Measurements from ENCODE around the gene DIP2B. TPM values are rescaled to one million over a fixed set of nuclear protein-coding genes. Genes with fewer than 3 reads are reported as not detected.

Gene DIP2B
- polyA plus RNA-seq, 3 donors: 3.5 to 12.3 (median 6.5) TPM

DNA sequence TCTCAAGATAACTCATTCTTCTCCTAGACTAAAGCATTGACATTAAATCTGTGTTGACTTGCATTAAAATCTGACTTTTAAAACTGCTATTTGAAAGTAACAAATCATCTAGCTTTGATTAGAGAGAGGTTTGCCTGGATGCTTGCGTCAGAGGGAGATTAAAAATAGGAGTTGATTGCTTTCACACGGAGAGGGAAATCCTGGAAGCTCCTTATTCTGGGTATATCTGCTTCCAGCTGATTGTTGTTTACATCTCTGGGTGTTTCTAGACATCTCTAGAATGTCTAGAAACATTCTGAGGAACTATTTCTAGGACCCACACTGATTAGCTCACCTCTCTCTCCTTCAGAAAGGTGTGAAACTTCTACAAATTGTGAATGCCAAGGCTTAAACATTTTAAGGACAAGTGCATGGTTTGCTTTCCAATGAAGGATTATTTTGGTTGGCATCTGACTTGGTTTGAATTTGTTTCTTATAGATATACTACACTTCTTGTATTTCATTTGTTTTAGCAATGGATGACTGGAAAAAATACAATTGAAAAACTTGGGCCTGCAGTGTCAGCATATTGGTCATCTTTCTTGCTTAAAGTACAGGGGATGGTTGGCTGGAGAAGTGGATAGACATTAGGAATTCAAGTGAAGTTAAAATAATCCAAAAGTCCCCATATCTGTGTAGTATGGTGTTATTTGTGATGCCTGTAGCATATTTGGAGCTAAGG lies 2.1 kb downstream of the DIP2B start:
- Mint-ChIP-seq H3K36me3 (no peaks in the 10 kb centered on the region), H3K4me3 (peak overlapping the region; percentile 46 to 91), H3K27me3 (ENCODE audit: low read depth in 3 of 3) (no peaks in the 10 kb centered on the region), H3K9me3 (peaks cover 0 to 1% (median 0%) of the 10 kb centered on the region in 7 donors), H3K27ac (peak overlapping the region in 3 of 7 donors; percentile 27 to 93 (median 91)), H3K4me1 (peaks cover 45% of the 10 kb centered on the region)
- Histone ChIP-seq H3K36me3 (replicated peaks in 1 of 2; ENCODE audit: control insufficient read depth in 1 of 2, insufficient read depth in 2 of 2, low read length in 2 of 2) (no peaks in the 10 kb centered on the region), H3K9ac (ENCODE audit: insufficient read depth, low read length, poor library complexity, severe bottlenecking) (no peak overlapping the region), H3K27ac (ENCODE audit: low read depth in 1 of 2, low read length in 2 of 2) (peak overlapping the region in 1 of 2 donors; percentile 92), H4K20me1 (ENCODE audit: insufficient read depth, low read length) (peaks cover 45% of the 10 kb centered on the region), H3K79me2 (ENCODE audit: insufficient read depth, low read length) (peaks cover 71% of the 10 kb centered on the region), H3K4me1 (ENCODE audit: control insufficient read depth in 1 of 2, insufficient read depth in 2 of 2, low read length in 2 of 2) (peaks cover 43 to 45% of the 10 kb centered on the region in 2 donors), H3K4me3 (replicated peaks in 1 of 3; ENCODE audit: low read depth in 2 of 3, low read length in 3 of 3) (peak overlapping the region in 1 of 3 experiments; percentile 93), H2AFZ (ENCODE audit: insufficient read depth, low read depth, low read length, poor library complexity, severe bottlenecking) (no peak overlapping the region), H3K4me2 (replicated peaks; ENCODE audit: extremely low read depth, low read length, poor library complexity, severe bottlenecking) (peak overlapping the region; percentile 93), H3K9me3 (replicated peaks in 1 of 2; ENCODE audit: control insufficient read depth in 1 of 2, insufficient read depth in 1 of 2, low read length in 2 of 2) (no peaks in the 10 kb centered on the region), H3K27me3 (ENCODE audit: control insufficient read depth in 2 of 2, insufficient read depth in 2 of 2, low read length in 2 of 2) (no peaks in the 10 kb centered on the region)
- DNase-seq: no peak
- intact Hi-C loops (cut with micrococcal nuclease): loop anchor here in 1 of 2 donors (1.0 to 10.0 kb wide), 3 partner anchors 8 to 258 kb away; partner anchors contain the start of gene ATF1
- TF ChIP-seq, protein P1, sequence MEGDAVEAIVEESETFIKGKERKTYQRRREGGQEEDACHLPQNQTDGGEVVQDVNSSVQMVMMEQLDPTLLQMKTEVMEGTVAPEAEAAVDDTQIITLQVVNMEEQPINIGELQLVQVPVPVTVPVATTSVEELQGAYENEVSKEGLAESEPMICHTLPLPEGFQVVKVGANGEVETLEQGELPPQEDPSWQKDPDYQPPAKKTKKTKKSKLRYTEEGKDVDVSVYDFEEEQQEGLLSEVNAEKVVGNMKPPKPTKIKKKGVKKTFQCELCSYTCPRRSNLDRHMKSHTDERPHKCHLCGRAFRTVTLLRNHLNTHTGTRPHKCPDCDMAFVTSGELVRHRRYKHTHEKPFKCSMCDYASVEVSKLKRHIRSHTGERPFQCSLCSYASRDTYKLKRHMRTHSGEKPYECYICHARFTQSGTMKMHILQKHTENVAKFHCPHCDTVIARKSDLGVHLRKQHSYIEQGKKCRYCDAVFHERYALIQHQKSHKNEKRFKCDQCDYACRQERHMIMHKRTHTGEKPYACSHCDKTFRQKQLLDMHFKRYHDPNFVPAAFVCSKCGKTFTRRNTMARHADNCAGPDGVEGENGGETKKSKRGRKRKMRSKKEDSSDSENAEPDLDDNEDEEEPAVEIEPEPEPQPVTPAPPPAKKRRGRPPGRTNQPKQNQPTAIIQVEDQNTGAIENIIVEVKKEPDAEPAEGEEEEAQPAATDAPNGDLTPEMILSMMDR (IDR thresholded peaks at IDR 0.05): no peak
- no CpG with 5 or more reads among the region's 2 CpGs for WGBS (ENCODE audit: insufficient coverage)

DNA sequence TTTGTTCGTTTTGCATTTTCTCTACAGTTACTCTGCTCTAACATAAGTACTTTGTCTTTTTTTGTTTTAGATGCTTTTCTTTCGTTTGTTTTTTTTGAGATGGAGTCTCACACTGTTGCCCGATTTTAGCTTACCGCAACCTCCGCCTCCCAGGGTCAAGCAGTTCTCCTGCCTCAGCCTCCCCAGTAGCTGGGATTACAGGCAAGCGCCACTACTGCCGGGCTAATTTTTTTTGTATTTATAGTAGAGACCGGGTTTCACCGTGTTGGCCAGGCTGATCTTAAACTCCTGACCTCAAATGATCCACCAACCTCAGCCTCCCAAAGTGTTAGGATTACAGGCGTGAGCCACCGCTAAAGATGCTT lies 2.7 kb downstream of the DIP2B start:
- H3K9ac ChIP-seq (ENCODE audit: insufficient read depth, low read length, poor library complexity, severe bottlenecking): no peak overlapping the region
- Mint-ChIP-seq H3K27ac (peak overlapping the region in 3 of 7 donors; percentile 27 to 69 (median 35)), H3K36me3 (no peaks in the 10 kb centered on the region), H3K9me3 (no peaks in the 10 kb centered on the region), H3K4me1 (peaks cover 45% of the 10 kb centered on the region), H3K4me3 (no peak overlapping the region), H3K27me3 (ENCODE audit: low read depth in 3 of 3) (no peaks in the 10 kb centered on the region)
- H3K9me3 ChIP-seq (replicated peaks in 1 of 2; ENCODE audit: control insufficient read depth in 1 of 2, insufficient read depth in 1 of 2, low read length in 2 of 2): no peaks in the 10 kb centered on the region
- H3K27ac ChIP-seq (ENCODE audit: low read depth in 1 of 2, low read length in 2 of 2): peak overlapping the region; percentile 3 to 36
- no peaks in the 10 kb centered on the region for H3K36me3 ChIP-seq (replicated peaks in 1 of 2; ENCODE audit: control insufficient read depth in 1 of 2, insufficient read depth in 2 of 2, low read length in 2 of 2)
- TF ChIP-seq, protein P1 (IDR thresholded peaks at IDR 0.05): no peak
- no peak for DNase-seq
- no peak overlapping the region for H3K4me2 ChIP-seq (replicated peaks; ENCODE audit: extremely low read depth, low read length, poor library complexity, severe bottlenecking)
- intact Hi-C loops (cut with micrococcal nuclease): loop anchor here in 1 of 2 donors (5.0 to 10.0 kb wide), 2 partner anchors 45 to 257 kb away; partner anchors contain the start of gene ATF1
- H3K4me1 ChIP-seq (ENCODE audit: control insufficient read depth in 1 of 2, insufficient read depth in 2 of 2, low read length in 2 of 2): peaks cover 43 to 45% of the 10 kb centered on the region in 2 donors
- no peaks in the 10 kb centered on the region for H3K27me3 ChIP-seq (ENCODE audit: control insufficient read depth in 2 of 2, insufficient read depth in 2 of 2, low read length in 2 of 2)
- no peak overlapping the region for H2AFZ ChIP-seq (ENCODE audit: insufficient read depth, low read depth, low read length, poor library complexity, severe bottlenecking)
- 94% methylated on average over 2 of the region's 11 CpGs for WGBS (ENCODE audit: insufficient coverage)
- peaks cover 50% of the 10 kb centered on the region for H4K20me1 ChIP-seq (ENCODE audit: insufficient read depth, low read length)
- no peak overlapping the region for H3K4me3 ChIP-seq (replicated peaks in 1 of 3; ENCODE audit: low read depth in 2 of 3, low read length in 3 of 3)
- peaks cover 77% of the 10 kb centered on the region for H3K79me2 ChIP-seq (ENCODE audit: insufficient read depth, low read length)

All from CD14-positive monocyte (primary cell).